DND-41 (cell line): ENCODE measurements around the gene FSIP1.

Source experiments
- CTCF ChIP-seq: IDR thresholded peaks from 2 replicates; pipeline ENCODE4 v1.5.1; 2012; ENCODE audit warnings: borderline replicate concordance, low read length, moderate library complexity, mild to moderate bottlenecking; ENCODE audit not compliant: poor library complexity, severe bottlenecking; ENCODE audit errors: extremely low read depth
- EZH2 ChIP-seq: IDR thresholded peaks from 3 replicates; pipeline ENCODE4 v1.6.1; 2012; ENCODE audit warnings: borderline replicate concordance, low read depth, mild to moderate bottlenecking, moderate library complexity, low read length, inconsistent platforms; ENCODE audit not compliant: severe bottlenecking

GRCh38 chr15:39621976-39622375 is 160.7 kb downstream of the FSIP1 start:
- TF ChIP-seq CTCF: no peak
- TF ChIP-seq EZH2: no peak
